Hematopoietic multipotent progenitor cell treated with erythropoietin and hydrocortisone succinate and interleukin-3 and kit ligand, for 17 days (in vitro differentiated cells): ENCODE data around the gene KRT37.
"Not testable (repeated sequence)": the region's sequence is repeated elsewhere in the genome, so short reads cannot be mapped to it uniquely, and the experiment has no call there.

Experiments
- DNase-seq: peaks from one replicate; pipeline ENCODE4 v3.0.0-alpha.2; 2015; ENCODE audit warnings: low spot score

The KRT37 gene

GRCh38 chr17:41404024-41404671, 20.2 kb downstream of the KRT37 start:
- no peak for DNase-seq

GRCh38 chr17:41403404-41404023, 20.9 kb downstream of the KRT37 start:
- no peak for DNase-seq

GRCh38 chr17:41402161-41402560, 22.2 kb downstream of the KRT37 start:
- DNase-seq: no peak

- DNase-seq: no peak
Measured at GRCh38 chr17:41396996-41397660, 27.3 kb downstream of the KRT37 start, which contains the start of gene KRT31. Gene KRT31 (minus strand): TSS chr17:41397608. CDS start chr17:41397539, 69 bp downstream.

- no peak for DNase-seq
Measured at GRCh38 chr17:41396340-41396739, 28.0 kb downstream of the KRT37 start.

GRCh38 chr17:41395611-41396010, 28.8 kb downstream of the KRT37 start:
- no peak for DNase-seq

GRCh38 chr17:41395044-41395443, 29.3 kb downstream of the KRT37 start:
- DNase-seq: not testable (repeated sequence)

- DNase-seq: no peak
Measured at GRCh38 chr17:41394254-41394996, 30.0 kb downstream of the KRT37 start.

- DNase-seq: no peak
Measured at GRCh38 chr17:41393826-41394225, 30.6 kb downstream of the KRT37 start.

GRCh38 chr17:41393294-41393693, 31.1 kb downstream of the KRT37 start:
- no peak for DNase-seq

GRCh38 chr17:41392278-41392677, 32.1 kb downstream of the KRT37 start:
- no peak for DNase-seq

GRCh38 chr17:41391535-41391934, 32.9 kb downstream of the KRT37 start:
- no peak for DNase-seq

GRCh38 chr17:41390411-41390938, 33.9 kb downstream of the KRT37 start:
- no peak for DNase-seq

GRCh38 chr17:41387670-41388069, 36.7 kb downstream of the KRT37 start:
- DNase-seq: no peak

GRCh38 chr17:41386227-41386626, 38.2 kb downstream of the KRT37 start:
- no peak for DNase-seq

- no peak for DNase-seq
Measured at GRCh38 chr17:41383690-41384089, 40.7 kb downstream of the KRT37 start.

GRCh38 chr17:41382394-41382793, 42.0 kb downstream of the KRT37 start:
- no peak for DNase-seq

GRCh38 chr17:41381943-41382342, 42.4 kb downstream of the KRT37 start, which contains the start of gene KRT34:
Gene KRT34 (minus strand): TSS chr17:41382306. CDS start chr17:41382246, 60 bp downstream.
- not testable (repeated sequence) for DNase-seq

- not testable (repeated sequence) for DNase-seq
Measured at GRCh38 chr17:41380091-41380490, 44.3 kb downstream of the KRT37 start.

GRCh38 chr17:41377546-41377945, 46.8 kb downstream of the KRT37 start:
- no peak for DNase-seq
